Measurements from ENCODE around the gene RND3.

- no peak for TF ChIP-seq FOXM1 (IDR thresholded peaks at IDR 0.05; ENCODE audit: borderline replicate concordance)
- no peak for TF ChIP-seq SP1 (IDR thresholded peaks at IDR 0.05)
- no peak for TF ChIP-seq BHLHE40 (IDR thresholded peaks at IDR 0.05; ENCODE audit: borderline replicate concordance)
- TF ChIP-seq ELF4 (IDR thresholded peaks at IDR 0.05): no peak
- no peak for TF ChIP-seq SUZ12 (IDR thresholded peaks at IDR 0.05)
- no peak for TF ChIP-seq FOXA1 (IDR thresholded peaks at IDR 0.05)
- no peak for TF ChIP-seq TARDBP (IDR thresholded peaks at IDR 0.05)
- no peak for TF ChIP-seq L3MBTL2 (conservative IDR thresholded peaks at IDR 0.05)
Observed at GRCh38 chr2:150421126-150421651, 66.3 kb downstream of the RND3 start.
